Measurements from ENCODE around the gene HEG1. TPM values are rescaled to one million over a fixed set of nuclear protein-coding genes. Genes with fewer than 3 reads are reported as not detected.

HEG1 gene
- total RNA-seq, 4 donors from 2014 or later: 13.9 to 30.8 (median 26.5) TPM

- no peak for DNase-seq (ENCODE audit: low spot score in 2 of 2)
- no peak overlapping the region for H3K4me3 ChIP-seq
- TF ChIP-seq, protein P1, sequence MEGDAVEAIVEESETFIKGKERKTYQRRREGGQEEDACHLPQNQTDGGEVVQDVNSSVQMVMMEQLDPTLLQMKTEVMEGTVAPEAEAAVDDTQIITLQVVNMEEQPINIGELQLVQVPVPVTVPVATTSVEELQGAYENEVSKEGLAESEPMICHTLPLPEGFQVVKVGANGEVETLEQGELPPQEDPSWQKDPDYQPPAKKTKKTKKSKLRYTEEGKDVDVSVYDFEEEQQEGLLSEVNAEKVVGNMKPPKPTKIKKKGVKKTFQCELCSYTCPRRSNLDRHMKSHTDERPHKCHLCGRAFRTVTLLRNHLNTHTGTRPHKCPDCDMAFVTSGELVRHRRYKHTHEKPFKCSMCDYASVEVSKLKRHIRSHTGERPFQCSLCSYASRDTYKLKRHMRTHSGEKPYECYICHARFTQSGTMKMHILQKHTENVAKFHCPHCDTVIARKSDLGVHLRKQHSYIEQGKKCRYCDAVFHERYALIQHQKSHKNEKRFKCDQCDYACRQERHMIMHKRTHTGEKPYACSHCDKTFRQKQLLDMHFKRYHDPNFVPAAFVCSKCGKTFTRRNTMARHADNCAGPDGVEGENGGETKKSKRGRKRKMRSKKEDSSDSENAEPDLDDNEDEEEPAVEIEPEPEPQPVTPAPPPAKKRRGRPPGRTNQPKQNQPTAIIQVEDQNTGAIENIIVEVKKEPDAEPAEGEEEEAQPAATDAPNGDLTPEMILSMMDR (IDR thresholded peaks at IDR 0.05): no peak
- TF ChIP-seq EP300 (IDR thresholded peaks at IDR 0.05): no peak
- TF ChIP-seq POLR2AphosphoS5 (IDR thresholded peaks at IDR 0.05): no peak
- TF ChIP-seq POLR2A (IDR thresholded peaks at IDR 0.05): no peak
- no peaks in the 10 kb centered on the region for H3K9me3 ChIP-seq
- H3K27ac ChIP-seq: no peak overlapping the region
- peaks cover 5% of the 10 kb centered on the region for H3K4me1 ChIP-seq
- H3K36me3 ChIP-seq: peaks cover 55% of the 10 kb centered on the region
- 81% methylated on average over 8 of the region's 8 CpGs for WGBS
- no peaks in the 10 kb centered on the region for H3K27me3 ChIP-seq
These were observed 31.8 kb downstream of the HEG1 start for GRCh38 chr3:125023833-125024555.

DNA sequence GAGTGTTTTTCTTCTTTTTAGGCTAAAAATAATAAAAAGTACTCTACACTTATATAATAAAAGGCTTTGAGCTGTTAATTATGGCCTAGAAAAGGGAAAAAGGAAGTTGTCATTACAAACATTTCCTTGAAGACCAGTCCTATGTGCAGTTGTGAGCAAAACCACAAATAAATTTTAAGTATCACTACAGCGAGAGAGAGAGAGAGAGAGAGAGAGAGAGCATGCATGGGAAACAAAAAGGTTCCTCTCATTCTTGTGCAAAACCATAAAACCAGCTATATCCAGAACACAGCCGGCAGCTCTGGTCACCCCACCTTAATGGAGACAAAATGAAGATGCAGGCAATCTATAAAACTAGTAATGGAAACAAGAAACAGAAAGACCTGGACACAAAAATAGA lies 33.6 kb downstream of the HEG1 start:
- no peak for DNase-seq (ENCODE audit: low spot score in 2 of 2)
- H3K36me3 ChIP-seq: peaks cover 56% of the 10 kb centered on the region
- TF ChIP-seq POLR2A (IDR thresholded peaks at IDR 0.05) (no peak), POLR2AphosphoS5 (IDR thresholded peaks at IDR 0.05) (no peak), EP300 (IDR thresholded peaks at IDR 0.05) (no peak)
- TF ChIP-seq, protein P1 (IDR thresholded peaks at IDR 0.05): no peak
- H3K27ac ChIP-seq: no peak overlapping the region
- peaks cover 5% of the 10 kb centered on the region for H3K4me1 ChIP-seq
- H3K9me3 ChIP-seq: no peaks in the 10 kb centered on the region
- 62% methylated on average over 2 of the region's 2 CpGs for WGBS
- no peak overlapping the region for H3K4me3 ChIP-seq
- H3K27me3 ChIP-seq: no peaks in the 10 kb centered on the region

- Histone ChIP-seq H3K27me3 (no peaks in the 10 kb centered on the region), H3K4me3 (no peak overlapping the region), H3K9me3 (no peaks in the 10 kb centered on the region), H3K4me1 (no peaks in the 10 kb centered on the region), H3K27ac (no peak overlapping the region), H3K36me3 (peaks cover 50% of the 10 kb centered on the region)
- no peak for DNase-seq (ENCODE audit: low spot score in 2 of 2)
- TF ChIP-seq POLR2AphosphoS5 (IDR thresholded peaks at IDR 0.05) (no peak), EP300 (IDR thresholded peaks at IDR 0.05) (no peak), POLR2A (IDR thresholded peaks at IDR 0.05) (no peak)
- TF ChIP-seq, protein P1 (IDR thresholded peaks at IDR 0.05): no peak
- 82% methylated on average over 3 of the region's 3 CpGs for WGBS
These were observed 36.5 kb downstream of the HEG1 start for GRCh38 chr3:125019271-125019670.

- DNase-seq (ENCODE audit: low spot score in 2 of 2): no peak
- H3K27ac ChIP-seq: no peak overlapping the region
- H3K4me1 ChIP-seq: no peaks in the 10 kb centered on the region
- no peaks in the 10 kb centered on the region for H3K27me3 ChIP-seq
- no peak for TF ChIP-seq EP300 (IDR thresholded peaks at IDR 0.05)
- TF ChIP-seq POLR2A (IDR thresholded peaks at IDR 0.05): no peak
- TF ChIP-seq POLR2AphosphoS5 (IDR thresholded peaks at IDR 0.05): no peak
- H3K36me3 ChIP-seq: peaks cover 69% of the 10 kb centered on the region
- H3K4me3 ChIP-seq: no peak overlapping the region
- no peaks in the 10 kb centered on the region for H3K9me3 ChIP-seq
- 84% methylated on average over 2 of the region's 2 CpGs for WGBS
These were observed 38.4 kb downstream of the HEG1 start for GRCh38 chr3:125017406-125017805.

DNA sequence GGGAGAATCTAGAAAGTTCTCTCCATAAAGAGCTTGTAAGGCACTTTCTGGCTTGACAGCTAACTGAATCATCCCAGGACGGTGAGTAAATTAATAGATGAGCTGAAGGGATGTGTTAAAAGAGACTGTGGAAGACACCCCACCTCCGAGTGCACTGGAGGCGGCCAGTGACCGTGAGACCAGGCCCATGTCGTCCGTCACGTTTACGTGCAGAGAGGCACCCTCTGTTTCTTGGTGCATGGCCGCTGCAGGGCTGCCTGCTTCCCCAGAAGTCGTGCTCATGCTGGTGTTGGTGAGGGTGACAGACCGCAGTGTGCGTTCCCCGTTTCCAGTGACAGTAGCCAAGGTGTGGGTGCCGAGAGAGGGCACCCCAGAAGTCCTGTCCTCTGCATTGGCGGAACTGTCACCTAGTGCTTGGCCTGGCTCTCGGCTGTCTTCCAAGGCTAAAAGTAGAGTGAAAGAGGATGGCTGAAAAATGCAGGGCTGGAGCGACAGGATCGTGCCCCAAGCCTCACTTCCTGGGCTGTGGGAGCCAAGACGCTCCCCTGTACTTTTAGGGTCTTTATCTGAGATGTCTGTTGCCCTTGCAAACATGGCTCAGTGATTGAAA lies 41.1 kb downstream of the HEG1 start:
- Histone ChIP-seq H3K9me3 (no peaks in the 10 kb centered on the region), H3K27me3 (no peaks in the 10 kb centered on the region), H3K4me1 (no peaks in the 10 kb centered on the region), H3K36me3 (peaks cover 76% of the 10 kb centered on the region), H3K27ac (no peak overlapping the region), H3K4me3 (no peak overlapping the region)
- no peak for TF ChIP-seq POLR2AphosphoS5 (IDR thresholded peaks at IDR 0.05)
- TF ChIP-seq POLR2A (IDR thresholded peaks at IDR 0.05): no peak
- TF ChIP-seq EP300 (IDR thresholded peaks at IDR 0.05): no peak
- TF ChIP-seq, protein P1 (IDR thresholded peaks at IDR 0.05): no peak
- no peak for DNase-seq (ENCODE audit: low spot score in 2 of 2)
- WGBS: 87% methylated on average over 19 of the region's 19 CpGs
